NOMO-1 treated with dmso at 0.1 percent for 144 hours (cell line): Measurements from ENCODE around the gene SPOCK3.
"Not testable (repeated sequence)": the region's sequence is repeated elsewhere in the genome, so short reads cannot be mapped to it uniquely, and the experiment has no call there.

Experiments used
- DNase-seq: peaks from one replicate; lab custom pipeline; 2025; ENCODE audit not compliant: unreplicated experiment; lab: John Stamatoyannopoulos, UW

Gene SPOCK3

DNA sequence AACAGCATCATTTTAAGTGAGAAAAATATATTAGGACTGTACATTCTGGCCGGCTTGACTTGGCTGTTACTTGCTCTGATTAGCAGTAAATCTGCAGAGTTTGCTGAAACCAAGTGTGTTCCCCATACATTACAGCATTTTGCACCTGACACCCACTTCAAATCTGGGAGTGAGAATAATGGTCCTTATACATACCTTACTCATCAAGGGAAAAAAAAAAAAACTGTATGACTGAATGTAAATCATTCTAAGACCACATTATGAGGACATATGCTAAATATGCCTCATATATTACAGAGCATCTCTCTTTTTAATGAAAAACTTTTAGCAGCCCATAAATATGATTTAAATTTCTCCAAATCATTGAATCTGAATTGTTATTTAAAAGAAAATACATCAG lies 406.7 kb downstream of the SPOCK3 start:
- no peak for DNase-seq

DNA sequence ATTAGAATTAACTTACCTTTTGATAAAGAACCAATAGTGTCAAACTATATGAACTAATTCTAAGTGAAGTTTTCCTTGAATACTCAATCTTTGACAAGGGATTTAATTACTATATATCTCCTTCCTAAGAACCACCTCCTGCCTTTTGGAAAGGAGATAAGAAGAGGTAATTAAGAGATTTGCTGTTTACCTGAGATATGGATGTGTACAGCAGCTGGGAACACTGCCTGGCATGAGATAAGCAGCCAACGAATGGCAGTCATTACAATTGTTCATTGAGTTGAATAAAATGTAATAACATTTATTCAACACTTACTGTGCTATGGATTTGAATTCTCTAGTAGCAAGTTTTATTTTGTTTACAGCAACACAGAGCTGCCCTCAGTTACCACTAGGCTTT lies 407.1 kb downstream of the SPOCK3 start:
- no peak for DNase-seq

DNA sequence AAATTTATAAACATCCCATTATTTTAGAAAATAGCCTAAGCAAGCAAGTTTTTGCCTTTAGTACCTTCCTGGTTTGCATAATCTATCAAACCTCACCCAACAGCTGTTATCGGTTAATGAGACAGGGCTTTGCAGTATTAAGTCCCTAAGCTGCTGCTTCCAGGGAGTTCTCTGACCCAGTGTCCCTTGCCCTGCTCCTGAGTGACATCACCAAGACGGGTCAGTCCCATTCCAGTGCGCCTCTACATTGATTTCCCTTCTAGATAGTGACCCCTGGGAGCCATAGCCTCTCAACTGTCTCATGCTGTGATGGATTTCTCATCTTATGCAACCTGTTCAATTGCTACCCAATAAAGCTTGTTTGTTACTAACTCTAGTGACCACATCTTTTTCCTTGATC lies 410.4 kb downstream of the SPOCK3 start:
- no peak for DNase-seq

DNA sequence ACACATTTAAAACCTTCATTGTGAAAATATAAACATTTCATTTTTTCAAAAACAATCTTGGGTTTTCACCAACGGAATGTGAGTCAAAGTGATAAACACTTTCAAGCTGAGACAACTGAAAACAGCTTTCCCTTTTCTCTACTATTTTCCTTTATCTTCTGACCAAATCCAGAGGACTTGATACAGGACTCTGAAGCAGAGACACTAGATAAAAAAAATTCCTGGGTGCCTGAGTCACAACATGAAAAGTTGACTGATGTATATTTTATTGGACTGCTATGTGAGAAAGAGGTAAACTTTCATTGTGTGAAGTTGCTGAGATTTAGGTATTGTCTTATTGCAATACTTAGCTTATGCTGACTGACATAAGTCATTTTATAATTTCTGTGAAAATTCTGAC lies 411.2 kb downstream of the SPOCK3 start:
- no peak for DNase-seq

DNA sequence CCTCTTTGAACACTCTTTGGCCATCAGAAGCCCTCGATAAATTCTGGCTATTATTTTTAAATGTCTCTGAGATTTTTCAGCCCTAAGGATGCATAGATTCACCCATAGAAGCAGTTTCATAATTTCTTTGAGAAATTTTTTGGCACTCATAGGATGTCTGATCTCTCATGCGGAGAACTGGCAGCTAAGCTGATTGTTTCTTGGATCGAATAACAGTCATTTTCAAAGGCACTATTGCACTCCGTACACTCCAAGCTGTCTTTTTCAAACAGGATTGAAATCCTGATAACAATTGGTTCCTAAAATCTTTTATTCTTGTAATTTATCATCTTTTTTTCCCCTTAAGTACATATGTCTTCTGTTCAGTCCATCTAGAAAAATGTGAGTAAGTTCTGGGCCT lies 411.9 kb downstream of the SPOCK3 start:
- no peak for DNase-seq

DNA sequence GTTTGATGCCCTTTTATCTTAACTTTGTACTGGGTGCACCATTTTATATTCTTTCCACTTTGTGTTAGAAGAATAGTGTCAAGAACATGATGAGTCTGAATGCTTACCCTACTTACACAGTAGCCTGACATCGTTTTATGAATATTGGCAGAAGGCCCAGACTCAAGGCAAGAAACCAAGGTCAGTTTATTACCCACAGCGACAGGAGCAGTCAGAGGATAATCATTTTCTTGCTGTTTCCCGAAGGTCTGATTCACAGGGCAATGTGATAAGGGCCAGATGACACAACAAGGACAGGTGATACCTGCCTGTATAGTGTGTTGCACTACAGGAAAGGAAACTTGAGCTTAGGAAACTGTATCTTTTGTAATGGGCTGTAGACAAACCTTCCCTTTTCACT lies 417.4 kb downstream of the SPOCK3 start:
- no peak for DNase-seq

DNA sequence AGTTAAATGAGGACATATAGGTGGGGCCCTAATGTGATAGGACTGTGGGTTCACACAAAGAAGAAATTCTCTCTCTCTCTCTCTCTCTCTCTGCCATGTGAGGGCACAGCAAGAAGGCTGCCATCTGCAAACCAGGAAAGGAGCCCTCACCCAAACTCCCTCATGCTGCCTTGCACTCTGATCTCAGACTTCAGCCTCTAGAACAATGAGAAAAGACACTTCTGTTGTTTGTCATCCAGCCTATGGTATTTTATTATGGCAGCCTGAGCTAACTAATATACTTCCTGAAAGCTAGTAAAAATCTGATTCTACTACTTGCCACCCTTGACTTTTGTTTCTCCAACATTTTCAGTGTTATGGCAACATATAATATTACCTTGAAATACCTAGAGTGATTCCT lies 425.9 kb downstream of the SPOCK3 start:
- no peak for DNase-seq

DNA sequence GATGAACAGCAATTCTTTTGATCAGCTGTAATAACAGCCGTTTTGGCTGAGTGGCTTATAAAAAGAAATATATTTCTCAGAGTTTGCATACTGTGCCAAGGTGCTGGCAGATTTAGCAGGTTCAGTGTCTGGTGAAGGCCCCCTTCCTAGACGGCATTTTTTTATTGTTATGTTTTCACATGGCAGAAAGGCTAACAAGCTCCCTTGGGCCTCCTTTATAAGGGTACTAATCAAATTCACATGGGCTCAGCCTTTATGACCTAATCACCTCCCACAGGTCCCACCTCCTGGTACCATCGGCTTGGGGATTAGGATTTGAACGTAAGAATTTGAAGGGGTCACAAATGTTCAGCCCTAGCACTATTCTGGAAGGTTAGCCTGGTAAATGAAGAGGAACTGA lies 431.9 kb downstream of the SPOCK3 start:
- no peak for DNase-seq

DNA sequence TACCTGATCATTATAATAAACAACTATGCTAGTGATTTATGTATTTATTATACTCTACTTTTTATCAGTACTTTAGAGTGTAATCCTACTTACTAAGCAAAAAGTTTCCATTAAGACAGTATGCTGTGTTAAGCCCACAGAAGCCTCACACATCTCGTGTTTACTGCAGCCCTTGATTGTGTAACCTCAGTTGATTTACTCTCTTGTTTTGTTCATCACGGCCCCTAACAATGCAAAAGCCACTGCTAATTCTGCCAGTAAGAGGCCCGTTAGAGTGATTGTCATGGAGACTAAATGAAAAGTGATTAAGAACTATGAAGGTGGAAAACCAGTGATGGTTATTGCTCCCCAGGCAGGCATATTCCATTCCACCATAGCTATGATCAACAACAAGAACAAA lies 436.2 kb downstream of the SPOCK3 start:
- DNase-seq: no peak

DNA sequence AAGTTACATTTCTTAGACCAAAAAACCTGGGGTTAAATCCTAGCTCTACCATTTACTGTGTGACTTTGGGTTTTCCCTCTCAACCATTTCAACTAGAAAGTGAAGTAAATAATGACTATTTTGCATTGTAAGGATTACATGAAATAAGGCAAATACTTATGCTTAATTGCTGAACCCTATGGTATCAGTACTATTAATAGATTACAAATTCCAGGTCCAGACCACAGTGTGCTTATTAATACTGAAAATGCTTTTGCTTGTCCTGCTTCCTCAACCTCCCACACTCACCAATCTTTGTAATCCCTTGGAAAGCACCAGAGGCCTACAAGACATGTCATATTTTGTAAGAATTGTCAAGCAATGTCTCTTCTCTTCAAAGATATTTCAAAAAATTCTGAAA lies 456.5 kb downstream of the SPOCK3 start:
- no peak for DNase-seq

DNA sequence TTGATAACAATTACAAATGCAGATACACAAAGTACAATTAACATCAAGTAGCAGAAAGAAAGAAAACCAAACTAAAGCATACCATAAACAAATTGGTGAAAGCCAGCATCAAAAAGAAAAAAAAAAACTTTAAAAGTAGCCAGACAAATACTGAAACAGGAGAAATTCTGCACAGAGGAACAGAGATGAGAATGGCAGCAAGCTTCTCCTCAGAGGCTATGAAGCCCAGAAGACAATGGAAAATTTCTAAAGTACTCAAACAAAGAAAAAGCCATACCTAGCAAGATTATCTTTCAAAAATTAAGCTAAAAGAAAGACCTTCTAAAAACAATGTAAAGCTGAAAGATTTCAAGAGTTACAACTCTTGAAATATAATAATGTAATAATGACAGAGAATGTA lies 471.3 kb downstream of the SPOCK3 start:
- no peak for DNase-seq

DNA sequence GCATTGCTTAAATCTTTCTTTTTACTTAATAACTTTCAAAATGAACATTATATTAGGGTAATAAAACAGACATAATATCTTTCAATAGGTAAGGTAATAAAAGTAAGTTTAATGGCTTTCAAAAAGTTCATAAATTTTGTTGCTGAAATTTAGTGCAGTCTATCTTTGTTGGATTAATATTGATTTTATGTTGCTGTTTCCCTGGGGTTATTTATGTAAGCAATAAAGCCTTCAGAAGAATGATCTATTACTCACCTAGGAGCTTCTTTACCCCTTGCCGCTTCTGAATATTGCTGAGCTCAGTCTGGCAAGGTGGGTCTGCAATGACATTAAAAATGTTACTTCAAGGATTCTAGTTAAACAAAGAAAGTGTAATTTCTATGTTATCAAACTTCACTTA lies 492.6 kb downstream of the SPOCK3 start:
- DNase-seq: no peak

DNA sequence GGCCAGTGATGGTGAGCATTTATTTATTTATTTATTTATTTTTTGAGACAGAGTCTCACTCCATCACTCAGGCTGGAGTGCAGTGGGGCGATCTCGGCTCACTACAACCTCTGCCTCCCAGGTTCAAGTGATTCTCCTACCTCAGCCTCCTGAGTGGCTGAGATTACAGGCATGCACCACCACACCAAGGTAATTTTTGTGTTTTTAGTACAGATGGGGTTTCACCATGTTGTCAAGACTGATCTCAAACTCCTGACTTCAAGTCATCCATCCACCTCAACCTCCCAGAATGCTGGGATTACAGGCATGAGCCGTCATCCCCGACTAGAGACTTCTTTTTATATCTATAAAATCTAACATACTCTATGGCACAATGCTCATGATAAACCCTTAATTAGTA lies 495.1 kb downstream of the SPOCK3 start:
- DNase-seq: not testable (repeated sequence)

DNA sequence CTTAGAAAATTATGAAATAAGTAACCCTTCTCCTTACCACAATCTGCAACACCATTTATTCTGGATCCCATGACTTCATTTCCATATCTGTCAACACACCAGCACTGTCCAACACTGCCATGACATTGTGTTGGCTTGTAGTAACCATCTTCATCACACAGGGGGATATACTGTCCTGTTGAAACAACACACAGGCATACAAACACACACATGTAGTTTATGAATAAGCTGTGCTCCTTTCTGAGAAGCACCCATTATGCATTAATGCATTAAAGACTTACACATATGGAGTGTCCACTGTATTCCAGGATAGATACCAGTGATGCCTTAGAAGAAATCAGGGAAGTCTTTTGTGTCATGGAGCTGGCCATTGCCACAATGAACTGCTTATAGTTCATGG lies 496.9 kb downstream of the SPOCK3 start:
- DNase-seq: no peak

DNA sequence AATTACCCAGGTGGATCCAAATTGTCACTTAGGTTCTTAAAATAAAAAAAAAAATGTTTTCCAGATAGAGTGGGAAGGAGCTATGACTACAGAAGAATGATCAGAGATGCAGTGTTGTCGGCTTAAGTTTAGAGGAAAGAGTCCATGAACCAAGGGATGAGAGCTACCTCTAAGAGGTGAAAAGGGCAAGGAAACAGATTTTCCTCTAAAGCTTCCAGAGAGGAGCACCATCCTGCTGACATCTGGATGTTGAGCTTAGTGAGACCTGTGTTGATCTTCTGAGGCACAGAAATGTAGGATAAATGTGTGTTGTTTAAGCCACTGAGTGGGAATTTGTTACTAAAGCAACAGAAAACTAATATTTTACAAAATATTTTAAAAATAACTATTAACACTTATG lies 498.7 kb downstream of the SPOCK3 start:
- no peak for DNase-seq

DNA sequence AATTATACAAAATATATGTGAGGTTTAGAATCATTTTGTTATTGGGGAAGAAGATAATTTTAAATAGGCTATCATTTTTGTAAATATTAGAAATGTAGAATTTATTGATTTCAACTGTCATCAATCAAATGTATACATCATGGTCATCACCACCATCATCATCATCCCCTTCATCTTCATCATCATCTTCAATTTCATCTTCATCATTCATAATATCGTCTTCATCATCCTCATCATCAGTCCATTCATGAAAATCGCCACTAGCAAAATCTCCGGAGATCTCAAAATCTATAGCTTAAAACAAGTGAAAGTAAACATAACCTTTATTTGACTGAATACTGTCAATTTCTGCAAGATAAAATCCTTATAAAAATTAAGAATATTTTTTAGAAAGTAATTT lies 499.5 kb downstream of the SPOCK3 start:
- DNase-seq: no peak

DNA sequence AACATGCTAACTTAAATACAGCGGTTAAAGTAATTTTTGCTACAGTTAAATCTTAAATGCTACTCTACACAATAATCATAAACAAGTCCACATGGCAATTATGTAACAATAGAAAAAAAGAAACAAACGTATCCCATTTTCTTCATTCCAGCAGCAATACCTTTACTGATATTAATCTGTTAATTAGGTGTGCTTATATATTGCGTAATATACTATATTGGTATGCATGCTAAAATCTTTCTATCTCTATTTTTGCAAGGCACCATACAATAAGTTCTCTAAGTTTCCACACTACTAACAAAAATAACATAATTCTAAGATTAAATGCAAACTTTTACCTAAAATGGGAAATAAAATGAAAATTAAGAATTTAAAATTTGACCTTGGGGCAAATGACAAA lies 500.6 kb downstream of the SPOCK3 start:
- DNase-seq: no peak

DNA sequence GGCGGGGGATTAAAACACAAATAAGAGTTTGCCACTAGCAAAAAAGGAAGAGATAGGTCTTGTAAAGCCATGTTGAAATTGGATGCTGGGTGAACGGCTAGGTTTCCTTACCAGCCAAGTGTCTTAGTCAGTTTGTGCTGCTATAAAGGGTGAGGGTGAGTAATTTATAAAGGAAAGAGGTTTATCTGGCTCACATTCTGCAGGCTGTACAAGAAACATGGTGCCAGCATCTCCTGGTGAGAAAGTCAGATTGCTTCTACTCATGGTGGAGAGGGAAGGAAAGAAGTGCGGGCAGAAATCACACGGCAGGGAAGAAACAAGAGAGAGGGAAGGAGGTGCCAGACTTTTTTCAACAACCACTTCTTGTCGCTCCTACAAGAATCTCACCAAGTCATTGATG lies 507.5 kb downstream of the SPOCK3 start:
- DNase-seq: no peak

DNA sequence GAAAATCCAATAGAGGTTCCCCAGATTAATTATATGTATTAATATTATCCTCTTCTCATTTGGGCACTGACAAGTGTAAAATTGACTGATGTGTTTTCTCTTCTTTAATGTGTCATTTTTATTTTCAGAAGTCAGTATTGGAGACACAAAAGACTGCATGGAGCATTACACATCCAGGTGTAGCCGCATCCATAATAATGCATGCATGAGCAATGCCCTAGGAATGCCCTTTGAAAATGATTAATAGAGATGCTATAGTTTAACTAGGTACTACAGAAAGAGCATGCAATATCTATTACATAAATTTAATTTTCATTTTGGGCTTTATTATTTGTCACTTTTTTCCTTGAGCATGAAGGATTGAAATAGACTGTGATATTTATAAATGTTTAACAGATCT lies 509.9 kb downstream of the SPOCK3 start:
- DNase-seq: no peak

DNA sequence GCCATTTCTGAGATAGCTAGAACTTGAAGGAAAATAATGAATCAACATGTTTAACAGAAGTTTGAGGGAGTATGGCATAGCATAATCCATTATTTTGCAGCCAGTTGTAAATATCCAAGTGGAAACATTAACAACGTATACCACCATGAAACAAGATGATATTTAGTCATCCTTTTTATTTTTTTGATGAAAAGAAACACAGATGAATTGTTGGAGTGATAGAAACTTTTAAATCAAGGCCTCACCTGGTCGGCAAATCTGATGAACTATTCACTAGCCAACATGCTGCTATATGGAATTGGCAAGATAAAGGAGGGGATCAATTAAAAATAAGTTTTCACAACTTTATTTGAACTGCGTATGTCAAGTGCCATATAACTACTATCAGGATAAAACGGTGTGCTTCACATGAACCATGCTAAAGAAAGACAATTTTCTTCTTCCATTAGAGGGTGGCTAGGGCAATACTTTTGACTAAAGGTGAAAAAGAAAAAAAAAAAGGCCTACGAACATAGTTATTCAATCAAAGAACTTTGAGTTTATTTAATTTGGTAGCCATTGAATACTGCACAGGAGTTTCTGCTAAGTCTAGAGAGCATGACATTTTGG lies 510.7 kb downstream of the SPOCK3 start:
- DNase-seq: no peak

DNA sequence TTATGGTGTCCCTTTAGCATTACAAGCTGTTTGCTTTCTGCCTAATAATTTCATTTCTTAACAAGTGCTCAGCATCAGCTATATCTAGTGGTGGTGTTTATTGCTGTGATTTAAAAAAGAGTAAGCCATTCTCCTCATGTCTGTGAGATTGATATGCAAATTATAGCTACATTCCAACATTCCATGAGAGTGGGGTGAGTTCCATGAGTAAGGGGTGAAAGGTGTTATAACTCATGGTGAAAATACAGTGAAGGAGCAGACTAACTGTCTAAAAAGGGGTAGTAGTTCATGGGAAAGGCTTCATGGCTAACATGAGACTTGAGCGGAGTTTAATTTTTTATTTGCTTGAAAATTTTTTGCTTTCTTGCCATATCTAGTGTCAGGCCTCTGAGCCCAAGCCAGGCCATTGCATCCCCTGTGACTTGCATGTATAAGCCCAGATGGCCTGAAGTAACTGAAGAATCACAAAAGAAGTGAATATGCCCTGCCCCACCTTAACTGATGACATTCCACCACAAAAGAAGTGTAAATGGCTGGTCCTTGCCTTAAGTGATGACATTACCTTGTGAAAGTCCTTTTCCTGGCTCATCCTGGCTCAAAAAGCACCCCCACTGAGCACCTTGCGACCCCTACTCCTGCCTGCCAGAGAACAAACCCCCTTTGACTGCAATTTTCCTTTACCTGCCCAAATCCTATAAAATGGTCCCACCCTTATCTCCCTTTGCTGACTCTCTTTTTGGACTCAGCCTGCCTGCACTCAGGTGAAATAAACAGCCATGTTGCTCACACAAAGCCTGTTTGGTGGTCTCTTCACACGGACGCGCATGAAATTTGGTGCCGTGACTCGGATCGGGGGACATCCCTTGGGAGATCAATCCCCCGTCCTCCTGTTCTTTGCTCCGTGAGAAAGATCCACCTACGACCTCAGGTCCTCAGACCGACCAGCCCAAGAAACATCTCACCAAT lies 518.3 kb downstream of the SPOCK3 start:
- not testable (repeated sequence) for DNase-seq

DNA sequence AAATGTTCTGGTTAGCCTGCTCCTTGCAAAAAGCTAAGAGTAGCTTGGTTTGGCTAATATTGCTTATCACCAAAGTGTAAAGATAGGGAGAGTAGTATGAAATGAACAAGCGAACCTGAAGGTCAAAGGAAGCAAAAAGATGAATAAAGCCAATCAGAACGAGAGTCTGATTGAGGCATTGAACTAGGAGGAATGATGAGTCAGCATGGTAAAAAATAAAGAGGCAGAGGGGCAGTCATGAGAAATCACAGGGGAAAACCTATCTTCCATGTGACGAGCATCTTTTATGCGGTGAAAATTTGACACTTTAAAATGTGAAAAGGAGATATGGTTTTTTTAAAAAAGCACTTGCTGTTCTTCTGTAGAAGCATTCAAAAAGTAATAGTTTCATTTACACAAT lies 533.7 kb downstream of the SPOCK3 start:
- no peak for DNase-seq

DNA sequence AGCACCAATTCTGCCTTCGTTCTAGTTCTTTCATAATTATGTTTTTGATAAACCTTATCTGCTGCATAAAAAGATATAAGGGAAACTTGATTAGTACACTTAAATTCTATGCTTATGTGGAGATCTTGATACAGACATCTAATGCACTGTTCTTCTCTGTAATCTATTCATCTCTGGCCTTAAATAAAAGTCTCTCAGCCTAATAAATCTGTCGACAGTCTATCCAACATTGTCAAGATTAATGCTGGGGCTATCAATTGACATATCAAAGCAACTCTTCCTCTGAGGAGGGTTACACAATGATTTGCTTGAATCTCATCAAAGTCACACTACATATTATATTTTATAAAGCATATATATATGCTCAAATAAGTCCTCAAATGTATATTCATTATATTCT lies 545.5 kb downstream of the SPOCK3 start:
- no peak for DNase-seq
